ENCODE measurements around the gene INS. TPM values are rescaled to one million over a fixed set of nuclear protein-coding genes. Genes with fewer than 3 reads are reported as not detected.

The INS gene
- polyA plus RNA-seq, 2 of the 4 experiments (the other 2 are of a cell fraction): not detected

DNA sequence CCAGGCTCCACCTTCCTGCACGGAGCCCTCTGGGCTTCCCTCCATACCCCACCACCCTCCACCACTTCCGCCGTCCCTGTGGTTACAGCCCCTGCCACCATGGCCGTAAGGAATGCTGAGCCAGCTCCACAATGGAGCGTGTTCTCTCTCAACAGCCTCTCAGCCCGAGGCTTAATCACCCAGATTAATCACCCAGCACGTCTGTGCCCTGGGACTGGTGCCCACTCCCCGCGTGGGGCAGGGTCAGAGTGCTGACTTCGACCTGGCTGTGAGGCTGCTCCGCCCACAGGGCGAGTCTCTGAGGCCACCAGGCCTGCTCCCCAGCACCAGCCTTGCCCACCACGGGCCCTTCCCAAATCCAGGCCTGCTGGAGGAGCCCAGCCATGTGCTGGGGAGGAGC, 14.7 kb upstream of the INS start:
- no peak overlapping the region for H3K4me3 ChIP-seq
- H3K9me3 ChIP-seq: no peaks in the 10 kb centered on the region
- H3K4me1 ChIP-seq: peaks cover 18% of the 10 kb centered on the region
- no peak overlapping the region for H3K27ac ChIP-seq
- ATAC-seq: no peak; a peak in 1 of 6 replicates
- ChIA-PET POLR2A (no interaction called here), CTCF (interaction anchor here (1.2 to 2.9 kb wide), 2 partner anchors 12 to 23 kb away, joined by 3 to 18 read pairs; no protein-coding TSS in a partner anchor)
- no peak for DNase-seq (ENCODE audit: low read depth in 1 of 2, low spot score in 1 of 2)
- FAIRE-seq: no peak
- 39% methylated on average over 7 of the region's 13 CpGs for WGBS (ENCODE audit: missing lambda C conversion rate)
- no peak overlapping the region for H3K4me2 ChIP-seq
- TF ChIP-seq KDM1A (IDR thresholded peaks at IDR 0.05; ENCODE audit: low read depth) (no peak), RFX5 (IDR thresholded peaks at IDR 0.05) (no peak), JUN (IDR thresholded peaks at IDR 0.05) (no peak), MYC (IDR thresholded peaks at IDR 0.05; ENCODE audit: borderline replicate concordance, low read length) (no peak), CHD4 (IDR thresholded peaks at IDR 0.05; ENCODE audit: borderline replicate concordance) (no peak), POLR2AphosphoS2 (conservative IDR thresholded peaks at IDR 0.05; ENCODE audit: low read length) (no peak), USF2 (IDR thresholded peaks at IDR 0.05) (no peak)

DNA sequence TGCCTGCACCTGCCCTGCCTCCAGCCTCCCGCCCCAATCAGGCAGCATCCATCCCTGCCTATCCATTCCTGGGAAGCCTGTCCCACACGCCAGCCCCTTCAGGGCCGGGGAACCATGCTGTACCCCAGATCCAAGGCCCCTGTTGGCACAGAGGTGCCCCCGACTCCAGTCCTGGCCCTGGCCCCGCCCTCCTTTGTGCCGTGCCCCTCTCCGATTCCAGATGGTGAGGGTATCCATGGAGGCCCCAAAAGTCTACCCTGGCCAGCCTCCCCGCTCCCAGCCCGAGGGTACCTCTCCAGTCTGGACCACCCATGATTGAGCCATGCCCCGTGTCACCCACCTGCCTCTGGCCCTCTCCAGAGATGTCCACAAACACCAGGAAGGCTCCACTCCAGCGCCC, 13.4 kb upstream of the INS start:
- no peak for FAIRE-seq
- Histone ChIP-seq H3K4me2 (no peak overlapping the region), H3K9me3 (no peaks in the 10 kb centered on the region), H3K27ac (no peak overlapping the region), H3K4me1 (peaks cover 10% of the 10 kb centered on the region; the same call in 2 of the 3 replicates), H3K4me3 (no peak overlapping the region)
- no peak for DNase-seq (ENCODE audit: low read depth in 1 of 2, low spot score in 1 of 2)
- CTCF ChIA-PET: interaction anchor here (0.7 to 2.9 kb wide), 11 partner anchors 10 to 522 kb away, joined by 3 to 18 read pairs (median 4); no protein-coding TSS in a partner anchor
- ATAC-seq: no peak
- WGBS (ENCODE audit: missing lambda C conversion rate): 72% methylated on average over 9 of the region's 11 CpGs
- TF ChIP-seq TFCP2L1 (CRISPR knock-in tag; IDR thresholded peaks at IDR 0.05) (no peak), ELK1 (IDR thresholded peaks at IDR 0.05; ENCODE audit: low read depth, low read length) (no peak), TP53 (CRISPR knock-in tag; IDR thresholded peaks at IDR 0.05) (no peak), ZNF302 (CRISPR knock-in tag; IDR thresholded peaks at IDR 0.05) (no peak), GATA3 (IDR thresholded peaks at IDR 0.05; ENCODE audit: borderline replicate concordance) (no peak), MAFK (IDR thresholded peaks at IDR 0.05; ENCODE audit: partially characterized antibody) (no peak), EHMT2 (IDR thresholded peaks at IDR 0.05; ENCODE audit: low read depth) (no peak), HOXB5 (CRISPR knock-in tag; IDR thresholded peaks at IDR 0.05) (no peak), NPAS2 (CRISPR knock-in tag; IDR thresholded peaks at IDR 0.05; ENCODE audit: borderline replicate concordance) (no peak), EP300 (IDR thresholded peaks at IDR 0.05) (no peak)
- TF ChIP-seq, protein P1, sequence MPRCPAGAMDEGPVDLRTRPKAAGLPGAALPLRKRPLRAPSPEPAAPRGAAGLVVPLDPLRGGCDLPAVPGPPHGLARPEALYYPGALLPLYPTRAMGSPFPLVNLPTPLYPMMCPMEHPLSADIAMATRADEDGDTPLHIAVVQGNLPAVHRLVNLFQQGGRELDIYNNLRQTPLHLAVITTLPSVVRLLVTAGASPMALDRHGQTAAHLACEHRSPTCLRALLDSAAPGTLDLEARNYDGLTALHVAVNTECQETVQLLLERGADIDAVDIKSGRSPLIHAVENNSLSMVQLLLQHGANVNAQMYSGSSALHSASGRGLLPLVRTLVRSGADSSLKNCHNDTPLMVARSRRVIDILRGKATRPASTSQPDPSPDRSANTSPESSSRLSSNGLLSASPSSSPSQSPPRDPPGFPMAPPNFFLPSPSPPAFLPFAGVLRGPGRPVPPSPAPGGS (IDR thresholded peaks at IDR 0.05): no peak
- POLR2A ChIA-PET: no interaction called here

DNA sequence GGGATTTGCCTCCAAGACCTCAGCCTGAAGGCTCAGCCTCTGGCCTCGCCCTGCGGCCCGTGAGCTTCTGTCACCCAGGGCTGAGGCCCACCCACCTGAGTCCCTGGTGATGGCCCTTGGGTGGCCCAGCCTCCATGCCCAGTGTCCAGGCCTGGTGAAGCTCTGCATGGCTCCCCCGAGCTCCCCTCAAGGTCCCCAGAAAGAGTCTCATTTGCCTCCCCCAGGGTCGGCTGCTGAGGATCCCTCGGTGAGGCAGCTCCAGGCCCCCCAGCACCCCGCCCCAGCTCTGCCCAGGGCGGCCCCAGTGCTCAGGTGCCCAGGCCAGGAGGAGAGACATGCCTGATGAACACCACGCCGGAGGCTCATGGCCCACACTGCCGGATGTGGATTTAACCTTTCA, 12.8 kb upstream of the INS start:
- Histone ChIP-seq H3K4me3 (no peak overlapping the region), H3K9me3 (no peaks in the 10 kb centered on the region), H3K4me1 (peaks cover 4% of the 10 kb centered on the region; the same call in 2 of the 3 replicates), H3K27ac (no peak overlapping the region), H3K4me2 (no peak overlapping the region)
- 54% methylated on average over 7 of the region's 11 CpGs for WGBS (ENCODE audit: missing lambda C conversion rate)
- ChIA-PET POLR2A (no interaction called here), CTCF (interaction anchor here (0.9 to 2.9 kb wide), 10 partner anchors 10 to 521 kb away, joined by 3 to 18 read pairs (median 4); no protein-coding TSS in a partner anchor)
- DNase-seq (ENCODE audit: low read depth in 1 of 2, low spot score in 1 of 2) (no peak), FAIRE-seq (no peak), ATAC-seq (no peak)
- TF ChIP-seq ZFP36 (IDR thresholded peaks at IDR 0.05; ENCODE audit: borderline replicate concordance, partially characterized antibody) (no peak), ZNF302 (CRISPR knock-in tag; IDR thresholded peaks at IDR 0.05) (no peak), EHF (CRISPR knock-in tag; IDR thresholded peaks at IDR 0.05) (no peak), ATOH8 (CRISPR knock-in tag; IDR thresholded peaks at IDR 0.05; ENCODE audit: low read depth) (no peak), MAZ (IDR thresholded peaks at IDR 0.05; ENCODE audit: borderline replicate concordance, low read depth, low read length) (no peak), FOXS1 (CRISPR knock-in tag; IDR thresholded peaks at IDR 0.05) (no peak), SREBF2 (IDR thresholded peaks at IDR 0.05) (no peak), RCOR1 (IDR thresholded peaks at IDR 0.05; ENCODE audit: low read depth, low read length) (no peak), REST (IDR thresholded peaks at IDR 0.05) (no peak), HOXB5 (CRISPR knock-in tag; IDR thresholded peaks at IDR 0.05) (no peak), HOXA7 (CRISPR knock-in tag; IDR thresholded peaks at IDR 0.05) (no peak), NPAS2 (CRISPR knock-in tag; IDR thresholded peaks at IDR 0.05; ENCODE audit: borderline replicate concordance) (no peak)
- TF ChIP-seq, protein P2, sequence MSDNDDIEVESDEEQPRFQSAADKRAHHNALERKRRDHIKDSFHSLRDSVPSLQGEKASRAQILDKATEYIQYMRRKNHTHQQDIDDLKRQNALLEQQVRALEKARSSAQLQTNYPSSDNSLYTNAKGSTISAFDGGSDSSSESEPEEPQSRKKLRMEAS (IDR thresholded peaks at IDR 0.05): no peak

All from A549 (cell line).